GM19455 (cell line): ENCODE data around the gene POLR1A.

Source experiments
- ATAC-seq: cut with Tn5 transposase; IDR thresholded peaks from one replicate; pipeline ENCODE4 v1.9.1; 2021; ENCODE audit not compliant: unreplicated experiment

POLR1A gene

DNA sequence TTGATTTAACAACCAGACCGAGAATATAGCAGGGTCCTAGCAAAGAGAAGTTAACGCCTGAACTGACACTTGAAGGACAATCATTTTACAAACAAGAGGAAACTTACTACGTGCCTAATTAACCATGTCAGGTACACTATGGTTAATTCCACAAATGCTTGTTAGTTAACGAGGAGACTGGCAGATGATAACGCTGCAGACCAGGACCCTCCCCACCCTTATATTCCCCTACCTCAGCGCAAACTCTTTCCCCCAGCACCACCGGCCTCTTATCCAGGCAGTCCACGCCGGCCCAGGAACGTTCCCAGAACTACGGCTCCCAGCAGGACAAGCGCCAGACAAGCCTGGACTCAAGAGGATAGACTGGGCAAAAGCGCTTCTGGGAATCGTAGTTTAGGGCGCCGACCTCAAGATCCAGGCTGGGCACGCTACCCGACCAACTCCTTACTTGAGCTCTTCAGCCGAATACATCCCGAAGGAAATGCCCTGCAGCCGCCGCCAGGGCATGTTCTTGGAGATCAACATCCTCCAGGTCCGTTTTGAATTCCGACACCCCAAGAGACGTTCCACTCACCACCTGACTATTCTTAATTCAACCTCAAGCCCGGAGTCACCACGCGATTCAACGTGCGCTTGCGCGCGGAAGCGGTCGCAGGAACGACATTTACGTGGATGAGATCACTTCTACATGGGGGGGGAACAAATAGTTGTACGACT, at the start of gene POLR1A:
TSS of gene POLR1A (minus strand) at position 635 of the 717 bp plus-strand sequence. CDS start at position 525, 110 bp downstream.
- ATAC-seq, result peak; percentile 77

DNA sequence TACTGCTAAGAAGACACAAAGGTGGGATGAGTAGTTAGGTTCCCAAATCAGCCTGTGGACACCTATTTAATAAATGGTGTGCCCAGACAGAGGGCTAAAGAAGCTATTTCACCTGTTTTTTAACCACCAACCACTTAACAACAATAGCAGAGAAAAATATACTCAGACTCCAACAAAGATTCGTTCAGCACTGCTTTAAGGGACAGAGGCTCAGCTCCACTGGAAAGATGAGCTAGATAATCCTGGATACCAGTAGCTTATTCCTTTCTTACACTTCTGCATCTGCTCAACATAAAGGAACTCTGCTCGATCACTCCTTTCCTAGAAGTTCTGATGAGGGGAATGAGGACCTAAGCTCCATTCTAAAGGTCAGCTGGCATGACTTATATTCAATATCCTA, 44.8 kb upstream of the POLR1A start:
- ATAC-seq, result no peak

DNA sequence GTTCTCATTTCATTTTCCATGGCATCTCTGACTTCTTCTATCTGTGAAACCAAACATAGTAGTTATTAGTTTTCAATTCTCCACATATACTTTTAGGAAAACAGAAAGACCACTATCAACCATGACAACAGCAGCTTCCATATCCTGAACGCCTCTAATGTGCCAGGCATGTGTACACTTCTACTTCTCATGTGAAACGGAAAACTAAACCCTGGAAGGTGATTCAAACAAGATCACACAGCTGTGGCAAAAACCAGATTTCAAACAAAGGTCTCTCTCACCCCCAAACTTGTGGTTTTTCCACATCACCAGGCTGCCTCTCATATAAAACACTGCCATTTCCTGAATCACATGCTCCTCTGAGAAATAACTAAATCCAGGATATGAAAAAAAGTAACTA, 42.1 kb upstream of the POLR1A start:
- no peak for ATAC-seq

DNA sequence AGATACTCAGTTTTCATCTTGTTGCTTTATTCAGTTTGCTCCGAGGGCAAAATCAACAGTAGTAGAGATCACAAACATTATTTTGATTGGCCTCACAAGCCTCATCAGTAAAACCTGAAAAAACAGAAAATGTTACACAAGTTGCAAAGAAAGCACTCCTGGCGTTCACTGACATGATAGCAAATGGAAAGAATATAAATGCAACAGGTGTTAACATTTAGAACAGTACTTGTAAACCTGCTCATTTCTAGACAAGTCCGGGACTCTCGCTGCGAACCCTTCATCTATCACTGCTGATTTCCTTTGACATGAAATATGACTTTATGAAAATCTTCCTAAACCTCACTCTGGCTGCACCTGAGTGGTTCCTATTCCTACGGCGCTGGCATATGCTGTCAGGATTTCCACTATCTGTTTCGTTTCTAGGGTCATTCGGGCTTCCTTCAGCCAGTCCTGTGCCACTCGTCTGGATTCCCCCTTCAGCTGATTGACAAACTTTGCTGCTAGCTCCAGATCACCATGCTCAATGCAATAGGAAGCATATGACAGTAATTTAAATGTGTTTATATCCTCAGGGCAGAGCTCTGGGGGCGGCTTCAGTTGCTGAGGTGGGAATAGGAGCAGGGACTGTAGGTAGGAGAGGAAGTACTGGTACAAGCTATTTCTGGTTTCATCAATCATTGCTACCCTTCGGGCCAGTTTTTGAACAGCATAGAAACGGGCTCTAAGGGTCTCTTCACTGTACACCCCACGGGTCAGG, 38.4 kb upstream of the POLR1A start:
- ATAC-seq, result no peak

GRCh38 chr2:86143307-86143706, 37.6 kb upstream of the POLR1A start:
- no peak for ATAC-seq

- no peak for ATAC-seq
Observed at GRCh38 chr2:86142436-86143257, 37.0 kb upstream of the POLR1A start.

DNA sequence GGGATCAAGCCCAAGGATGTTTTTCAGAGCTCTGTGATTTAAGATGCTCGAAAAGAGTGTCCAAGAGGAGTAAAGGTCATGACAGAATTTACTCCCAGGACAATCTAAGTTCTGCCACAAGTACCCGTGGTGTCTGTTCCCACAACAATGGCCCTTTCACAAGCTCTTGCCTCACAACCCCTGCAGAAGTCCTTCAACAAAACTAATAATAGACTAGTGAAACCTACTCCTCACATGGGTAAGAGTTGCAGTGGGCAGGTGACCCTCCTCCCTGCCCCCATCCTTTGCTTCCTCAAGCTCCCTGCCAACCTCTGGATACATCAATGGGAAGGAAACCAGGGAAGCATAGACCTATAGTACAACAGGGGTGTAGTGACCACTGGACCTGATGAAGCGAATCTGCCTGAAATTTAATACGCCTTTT, 35.3 kb upstream of the POLR1A start:
- no peak for ATAC-seq

GRCh38 chr2:86139981-86140380, 34.3 kb upstream of the POLR1A start:
- ATAC-seq, result no peak

GRCh38 chr2:86138736-86139625, 33.3 kb upstream of the POLR1A start:
- no peak for ATAC-seq

DNA sequence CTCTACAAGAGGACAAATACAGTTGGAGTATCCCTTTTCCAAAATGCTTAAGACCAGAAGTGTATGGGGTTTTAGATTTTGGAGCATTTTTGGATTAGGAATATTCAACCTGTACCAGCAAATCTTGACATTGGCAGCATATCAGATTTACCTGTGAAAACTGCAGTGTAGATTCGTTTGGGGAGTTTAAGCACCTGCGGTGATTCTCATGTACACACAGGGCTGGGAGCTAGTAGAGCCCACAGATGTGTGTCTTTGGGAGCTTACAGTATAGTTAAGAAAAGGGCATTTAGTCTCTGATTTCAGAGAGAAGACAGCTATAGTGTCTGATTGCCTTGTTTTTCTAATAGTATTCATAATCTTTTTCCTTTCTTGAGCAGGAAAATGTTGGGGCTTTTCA, 30.5 kb upstream of the POLR1A start:
- no peak for ATAC-seq

DNA sequence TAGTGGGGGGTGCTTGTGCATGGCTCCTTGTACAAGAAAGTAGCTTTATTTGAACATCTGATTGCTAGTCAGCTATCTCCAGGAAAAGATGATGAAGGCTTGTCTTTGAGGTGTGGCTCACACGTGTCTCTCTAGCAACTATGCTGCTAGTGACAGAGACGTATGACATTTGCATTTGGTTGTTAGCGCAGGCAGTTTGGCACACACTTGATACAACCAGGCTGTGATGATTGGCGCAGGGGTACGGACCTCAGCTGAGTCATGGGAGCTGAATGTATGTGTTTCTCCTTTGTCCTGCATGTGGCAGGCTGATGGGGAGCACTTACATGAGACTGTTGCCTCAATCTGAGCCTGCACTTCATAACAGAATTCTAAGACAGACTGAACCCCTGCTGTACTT, 30.0 kb upstream of the POLR1A start:
- ATAC-seq, result no peak

DNA sequence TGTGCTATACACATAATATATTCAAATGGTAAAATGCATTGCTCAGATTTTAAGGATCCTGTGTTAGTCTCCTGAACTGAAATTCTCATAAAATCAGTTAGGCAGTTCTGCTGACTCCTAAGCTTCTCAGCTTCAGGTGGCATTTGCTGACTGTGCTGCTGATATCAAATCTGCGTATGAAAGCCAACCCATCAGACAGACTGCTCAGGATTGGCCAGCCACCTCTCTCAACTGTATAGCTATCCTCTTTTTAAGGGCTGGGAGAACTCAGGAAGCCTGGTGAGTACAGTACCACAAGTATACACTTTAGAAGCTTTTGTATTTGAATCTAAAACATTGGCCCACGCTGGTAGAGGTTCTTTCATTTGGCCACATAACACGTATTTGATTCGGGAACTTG, 29.0 kb upstream of the POLR1A start:
- ATAC-seq, result no peak

DNA sequence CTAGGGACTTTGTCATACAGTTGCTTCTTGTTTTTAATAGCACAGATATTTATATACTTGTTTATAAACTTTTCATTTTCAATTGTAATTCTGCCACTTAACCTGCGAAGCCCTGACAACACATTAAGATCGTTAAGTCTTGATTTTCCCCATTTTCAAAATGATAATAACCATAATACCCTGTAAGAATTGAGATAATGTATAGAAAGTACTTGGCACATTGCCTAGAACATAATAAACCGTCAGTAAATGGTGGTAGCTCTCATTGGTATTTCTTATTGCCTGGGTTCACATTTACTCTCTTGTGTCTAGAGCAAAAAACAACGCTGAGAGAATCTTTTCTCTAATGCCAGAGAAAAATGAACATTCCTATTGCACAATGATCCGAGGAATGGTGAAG, 19.0 kb upstream of the POLR1A start:
- ATAC-seq, result no peak

DNA sequence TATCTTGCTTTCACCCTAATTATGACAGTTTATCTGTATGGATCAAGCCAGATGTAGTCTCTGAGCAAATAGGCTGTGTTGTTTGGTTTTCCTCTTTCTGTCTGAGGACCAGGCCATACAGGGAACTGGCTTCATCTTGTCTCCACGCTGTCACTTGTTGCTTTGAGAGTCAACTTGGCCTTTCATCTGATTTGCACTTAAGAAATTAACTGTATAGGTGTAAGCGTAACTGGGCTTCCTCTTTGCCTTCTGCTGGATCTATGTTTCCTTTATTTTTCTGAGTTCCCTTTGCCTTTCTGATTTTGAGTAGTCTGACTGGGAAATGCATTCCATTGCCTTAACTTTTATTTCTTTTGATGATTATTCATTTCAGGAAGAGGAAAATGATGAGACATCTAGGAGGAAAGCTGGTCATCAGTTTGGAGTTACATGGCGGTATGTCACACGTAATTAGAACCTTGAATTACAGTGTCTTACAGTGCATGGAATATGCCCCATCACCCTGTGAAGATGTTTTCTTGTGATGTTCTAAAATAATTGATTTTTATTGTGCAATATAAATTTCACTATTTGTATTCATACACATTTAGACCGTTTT, 17.7 kb upstream of the POLR1A start:
- no peak for ATAC-seq

GRCh38 chr2:86118130-86118529, 12.4 kb upstream of the POLR1A start:
- no peak for ATAC-seq

GRCh38 chr2:86107031-86107430, 1.3 kb upstream of the POLR1A start:
- ATAC-seq, result no peak

DNA sequence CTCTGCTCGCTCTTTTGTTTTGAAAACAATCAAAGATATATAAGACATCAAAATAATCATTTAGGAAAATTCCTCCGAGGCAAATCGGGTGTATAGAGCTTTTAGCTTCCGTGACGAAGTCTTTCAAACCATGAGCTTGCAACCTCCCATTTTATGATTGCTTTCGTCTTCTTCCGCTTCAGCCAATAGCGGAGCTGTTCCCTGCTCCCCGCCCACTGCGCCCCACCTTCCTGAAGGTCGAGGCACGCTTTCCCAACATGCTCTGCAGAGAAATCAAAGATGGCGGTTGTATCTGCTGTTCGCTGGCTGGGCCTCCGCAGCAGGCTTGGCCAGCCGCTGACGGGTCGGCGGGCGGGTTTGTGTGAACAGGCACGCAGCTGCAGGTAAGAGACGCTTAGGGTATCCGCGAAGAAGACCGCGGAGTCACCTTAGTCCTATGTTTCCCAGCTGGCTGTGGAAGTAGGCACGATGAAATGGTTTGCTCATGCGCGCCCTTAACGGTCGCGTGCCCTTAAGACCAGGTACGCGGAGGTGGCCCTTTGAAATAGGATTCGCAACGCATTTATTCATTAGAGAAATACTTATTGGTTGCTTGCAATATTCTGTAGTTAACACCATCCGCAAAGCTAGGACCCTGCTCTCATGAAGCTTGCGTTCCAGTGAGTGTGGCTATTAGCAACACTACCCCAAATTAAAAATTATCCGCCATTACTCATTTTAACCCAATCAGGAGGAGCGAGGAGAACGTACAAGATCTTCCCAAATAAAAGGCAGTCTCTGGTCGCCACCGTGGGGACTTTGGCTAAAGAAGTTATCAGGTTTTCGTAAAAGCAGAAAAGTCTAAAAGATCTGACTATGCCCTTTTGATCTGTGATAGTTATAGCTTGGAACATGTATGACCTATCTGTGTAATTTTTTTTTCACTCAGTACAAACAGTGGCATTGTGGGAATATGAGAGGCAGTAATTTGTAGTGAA, 571 bp upstream of the POLR1A start, which contains the start of gene PTCD3:
TSS of gene PTCD3 (plus strand) at position 267 of the 977 bp plus-strand sequence. CDS start at position 280, 13 bp downstream.
- peak; percentile 89 for ATAC-seq

DNA sequence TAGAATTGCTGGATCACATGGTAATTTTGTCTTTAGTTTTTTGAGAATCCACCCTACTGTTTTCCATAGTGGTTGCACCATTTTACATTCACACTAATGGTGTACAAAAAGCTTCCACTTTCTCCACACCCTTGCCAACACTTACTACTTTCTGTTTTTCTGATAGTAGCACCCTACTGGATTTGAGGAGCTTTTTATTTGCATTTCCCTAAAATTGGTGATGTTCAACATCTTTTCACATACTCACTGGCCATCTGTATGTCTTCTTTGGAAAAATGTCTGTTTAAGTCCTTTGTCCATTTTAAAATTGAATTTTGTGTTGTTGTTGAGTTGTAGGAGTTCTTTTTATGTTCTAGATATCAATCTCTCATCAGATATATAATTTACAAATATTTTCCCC, 3.5 kb downstream of the POLR1A start:
- no peak for ATAC-seq

GRCh38 chr2:86097913-86098312, 7.8 kb downstream of the POLR1A start:
- ATAC-seq, result no peak
